ENCODE results near the gene SMYD5.

DNA sequence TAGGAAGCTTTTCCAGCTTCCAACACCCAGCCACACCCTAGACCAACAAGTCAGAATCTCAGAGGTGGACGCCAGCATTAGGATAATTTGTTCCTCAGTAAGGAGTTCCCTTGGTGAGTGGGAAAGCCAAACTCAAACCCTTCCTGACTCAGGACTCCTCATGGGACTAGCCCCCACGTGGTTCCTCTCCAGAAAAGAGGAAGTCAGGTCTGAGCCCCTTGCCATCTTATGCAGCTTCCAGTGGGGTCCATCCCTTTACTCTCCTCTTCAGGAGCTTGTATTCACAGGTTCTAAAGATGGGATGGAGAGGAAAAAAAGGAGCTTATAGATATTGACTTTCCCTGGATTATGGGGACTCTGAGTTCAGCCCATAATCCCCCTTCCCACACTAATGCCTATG, 26.5 kb upstream of the SMYD5 start:
- no peak for TF ChIP-seq POLR2A (IDR thresholded peaks at IDR 0.05; ENCODE audit: low read depth, low read length)
- no peak for TF ChIP-seq POLR2AphosphoS5 (IDR thresholded peaks at IDR 0.05; ENCODE audit: low read depth, low read length)
